H9 (cell line): ENCODE results near the gene ZNF765. TPM values are rescaled to one million over a fixed set of nuclear protein-coding genes. Genes with fewer than 3 reads are reported as not detected.
"Not testable (repeated sequence)": the region's sequence is repeated elsewhere in the genome, so short reads cannot be mapped to it uniquely, and the experiment has no call there.

Experiments
- DNase-seq: peaks from one replicate; pipeline ENCODE4 v3.0.0-alpha.2; 2017
- H2AFZ ChIP-seq: one replicate; pipeline ENCODE4 v1.6.1; 2013; ENCODE audit warnings: mild to moderate bottlenecking, low read length, control low read depth, moderate library complexity
- H2AK5ac ChIP-seq: 2 replicates; pipeline ENCODE4 v1.6.1; 2013; ENCODE audit warnings: low read length, control low read depth, mixed read lengths; ENCODE audit not compliant: insufficient read length
- H2BK120ac ChIP-seq: one replicate; pipeline ENCODE4 v1.6.1; 2013; ENCODE audit warnings: low read depth, mild to moderate bottlenecking, low read length, control low read depth, inconsistent platforms; ENCODE audit not compliant: poor library complexity, severe bottlenecking
- H2BK12ac ChIP-seq: 2 replicates; pipeline ENCODE4 v1.6.1; 2013; ENCODE audit warnings: low read length, control low read depth, mixed read lengths, low read depth; ENCODE audit not compliant: insufficient read length
- H2BK15ac ChIP-seq: 2 replicates; pipeline ENCODE4 v1.6.1; 2013; ENCODE audit warnings: low read depth, low read length, control low read depth
- H2BK20ac ChIP-seq: one replicate; pipeline ENCODE4 v1.6.1; 2013; ENCODE audit warnings: low read depth, mild to moderate bottlenecking, low read length, control low read depth, inconsistent platforms; ENCODE audit not compliant: poor library complexity, severe bottlenecking
- H2BK5ac ChIP-seq: 2 replicates; pipeline ENCODE4 v1.6.1; 2013; ENCODE audit warnings: low read length, control low read depth, mixed read lengths; ENCODE audit not compliant: insufficient read length
- H3K14ac ChIP-seq: 2 replicates; pipeline ENCODE4 v1.6.1; 2013; ENCODE audit warnings: low read length, control low read depth; ENCODE audit not compliant: insufficient read depth
- H3K18ac ChIP-seq: 2 replicates; pipeline ENCODE4 v1.6.1; 2013; ENCODE audit warnings: low read depth, mild to moderate bottlenecking, mixed read lengths, low read length, control low read depth; ENCODE audit not compliant: insufficient read length
- H3K23ac ChIP-seq: 2 replicates; pipeline ENCODE4 v1.6.1; 2013; ENCODE audit warnings: low read length, control low read depth, mixed read lengths, low read depth; ENCODE audit not compliant: insufficient read length
- H3K23me2 ChIP-seq: 2 replicates; pipeline ENCODE4 v1.6.1; 2013; ENCODE audit warnings: low read depth, mild to moderate bottlenecking, mixed read lengths, low read length, control low read depth; ENCODE audit not compliant: insufficient read length, poor library complexity, severe bottlenecking
- H3K27ac ChIP-seq: 2 replicates; pipeline ENCODE4 v1.5.1; 2013; ENCODE audit warnings: low read length, control low read depth, mixed read lengths, low read depth; ENCODE audit not compliant: insufficient read length
- H3K27me3 ChIP-seq: 2 replicates; pipeline ENCODE4 v1.6.1; 2013; ENCODE audit warnings: low read length, control low read depth, inconsistent platforms; ENCODE audit not compliant: insufficient read depth
- H3K4ac ChIP-seq: 2 replicates; pipeline ENCODE4 v1.6.1; 2013; ENCODE audit warnings: low read depth, mild to moderate bottlenecking, control low read depth, inconsistent platforms, low read length, moderate library complexity
- H3K4me1 ChIP-seq: 2 replicates; pipeline ENCODE4 v1.6.1; 2013; ENCODE audit warnings: low read length, control low read depth, inconsistent platforms; ENCODE audit not compliant: insufficient read depth
- H3K4me2 ChIP-seq: 2 replicates; pipeline ENCODE4 v1.6.1; 2013; ENCODE audit warnings: low read length, control low read depth, mixed read lengths; ENCODE audit not compliant: insufficient read length, insufficient read depth
- H3K56ac ChIP-seq: 2 replicates; pipeline ENCODE4 v1.6.1; 2013; ENCODE audit warnings: low read depth, mild to moderate bottlenecking, mixed read lengths, low read length, control low read depth; ENCODE audit not compliant: insufficient read length
- H3K79me1 ChIP-seq: 2 replicates; pipeline ENCODE4 v1.6.1; 2013; ENCODE audit warnings: low read depth, mild to moderate bottlenecking, moderate library complexity, low read length, control low read depth, inconsistent platforms; ENCODE audit not compliant: insufficient read depth, poor library complexity, severe bottlenecking
- H3K79me2 ChIP-seq: 2 replicates; pipeline ENCODE4 v1.6.1; 2013; ENCODE audit warnings: low read length, control low read depth, inconsistent platforms; ENCODE audit not compliant: insufficient read depth
- H3K9ac ChIP-seq: 2 replicates; pipeline ENCODE4 v1.6.1; 2013; ENCODE audit warnings: low read length, control low read depth, mixed read lengths; ENCODE audit not compliant: insufficient read length; ENCODE audit errors: extremely low read depth
- H3K9me3 ChIP-seq: one replicate; pipeline ENCODE4 v1.6.1; 2013; ENCODE audit warnings: low read depth, low read length, inconsistent platforms; ENCODE audit not compliant: control insufficient read depth
- H3T11ph ChIP-seq: one replicate; pipeline ENCODE4 v1.6.1; 2013; ENCODE audit warnings: mild to moderate bottlenecking, low read length, control low read depth, inconsistent platforms
- H4K20me1 ChIP-seq: one replicate; pipeline ENCODE4 v1.6.1; 2013; ENCODE audit not compliant: control insufficient read depth, insufficient read length, insufficient read depth
- H4K5ac ChIP-seq: 2 replicates; pipeline ENCODE4 v1.6.1; 2013; ENCODE audit warnings: low read depth, mild to moderate bottlenecking, mixed read lengths, low read length, control low read depth; ENCODE audit not compliant: insufficient read length
- H4K8ac ChIP-seq: replicated peaks from 2 replicates; pipeline ENCODE4 v1.6.1; 2013; ENCODE audit warnings: low read length, control low read depth, mixed read lengths, low read depth; ENCODE audit not compliant: insufficient read length
- H4K91ac ChIP-seq: 2 replicates; pipeline ENCODE4 v1.6.1; 2013; ENCODE audit warnings: low read depth, mild to moderate bottlenecking, moderate library complexity, mixed read lengths, low read length, control low read depth; ENCODE audit not compliant: insufficient read length
- H3K27ac Mint-ChIP-seq, 3 experiments: 2 replicates in 2 of 3; 3 replicates in 1 of 3; pipeline ENCODE4 v1.8.0; 2020 to 2021; ENCODE audit warnings: mixed read lengths in 3 of 3, mild to moderate bottlenecking in 1 of 3, moderate library complexity in 1 of 3
- H3K27me3 Mint-ChIP-seq: 2 replicates; pipeline ENCODE4 v1.8.0; 2021; ENCODE audit warnings: low read depth, mild to moderate bottlenecking, moderate library complexity, mixed read lengths
- H3K36me3 Mint-ChIP-seq, 3 experiments: 2 replicates in 2 of 3; 3 replicates in 1 of 3; pipeline ENCODE4 v1.8.0; 2020 to 2021; ENCODE audit warnings: low read depth in 3 of 3, mixed read lengths in 3 of 3; ENCODE audit not compliant: insufficient read depth in 1 of 3
- H3K4me1 Mint-ChIP-seq, 2 experiments: 2 replicates each; pipeline ENCODE4 v1.8.0; 2020; ENCODE audit warnings: mixed read lengths in 2 of 2
- H3K4me3 Mint-ChIP-seq, 2 experiments: 2 replicates in 1 of 2; 3 replicates in 1 of 2; pipeline ENCODE4 v1.8.0; 2020 to 2021; ENCODE audit warnings: mild to moderate bottlenecking in 2 of 2, mixed read lengths in 2 of 2, moderate library complexity in 1 of 2
- H3K9me3 Mint-ChIP-seq, 2 experiments: 2 replicates in 1 of 2; 3 replicates in 1 of 2; pipeline ENCODE4 v1.8.0; 2020; ENCODE audit warnings: mild to moderate bottlenecking in 2 of 2, mixed read lengths in 2 of 2, moderate library complexity in 1 of 2
- CTCF ChIP-seq: fragments of 200-600 bp; sonication (generic); conservative IDR thresholded peaks from 3 replicates; pipeline ENCODE4 v1.8.0; 2021; ENCODE audit warnings: antibody characterized with exemption, mild to moderate bottlenecking
- WGBS: extraction: QIAGEN DNeasy Blood & Tissue Kit; methylation state at CpG from one replicate; pipeline ENCODE4 v1.1.7; 2013; ENCODE audit warnings: missing lambda C conversion rate, low lambda C conversion rate, mixed read lengths; ENCODE audit not compliant: insufficient read length; ENCODE audit errors: extremely low coverage; 5-methylcytosine and 5-hydroxymethylcytosine counted together
- total RNA-seq: library from RNA; stranded (reverse); gene quantifications from 2 replicates; pipeline ENCODE4 v1.2.1, GENCODE V29; 2021

ZNF765 gene
- total RNA-seq, 1 experiment from 2014 or later = 20.4 TPM

GRCh38 chr19:53396525-53396868 is 1.5 kb downstream of the ZNF765 start:
- Histone ChIP-seq H3K4ac (no peak overlapping the region), H2BK15ac (no peak overlapping the region), H3K23me2 (peaks cover 12% of the 10 kb centered on the region), H4K5ac (no peak overlapping the region), H2AK5ac (no peak overlapping the region), H2AFZ (no peak overlapping the region), H3K9ac (no peak overlapping the region), H3K79me2 (no peaks in the 10 kb centered on the region), H2BK120ac (no peak overlapping the region), H3K79me1 (no peaks in the 10 kb centered on the region), H3K9me3 (no peaks in the 10 kb centered on the region), H2BK12ac (no peak overlapping the region), H3K4me2 (peak overlapping the region; percentile 53), H2BK5ac (no peak overlapping the region), H3K27me3 (no peaks in the 10 kb centered on the region), H3K14ac (no peak overlapping the region), H3K18ac (no peak overlapping the region), H4K8ac (no peak overlapping the region), H4K91ac (no peak overlapping the region), H3K27ac (no peak overlapping the region), H3K56ac (no peak overlapping the region), H3T11ph (no peak overlapping the region), H3K4me1 (no peaks in the 10 kb centered on the region; the same call in 1 of the 2 replicates), H2BK20ac (no peak overlapping the region), H4K20me1 (no peaks in the 10 kb centered on the region), H3K23ac (no peak overlapping the region)
- DNase-seq = no peak
- no peak for TF ChIP-seq CTCF
- no peak overlapping the region for H3K27ac Mint-ChIP-seq
- peaks cover 21 to 29% (median 29%) of the 10 kb centered on the region in 3 experiments for H3K36me3 Mint-ChIP-seq
- H3K4me3 Mint-ChIP-seq = peak overlapping the region; percentile 97 to 99
- H3K4me1 Mint-ChIP-seq = peaks cover 28 to 29% of the 10 kb centered on the region in 2 experiments
- WGBS = no CpG with 5 or more reads among the region's 1 CpG
- H3K9me3 Mint-ChIP-seq = no peaks in the 10 kb centered on the region
- no peaks in the 10 kb centered on the region; the same call in 1 of the 2 replicates for H3K27me3 Mint-ChIP-seq

- H3K9ac ChIP-seq, DNase-seq, H3K14ac ChIP-seq, H2BK120ac ChIP-seq, H3K4me1 ChIP-seq, H2AK5ac ChIP-seq, H4K20me1 ChIP-seq, H3K23ac ChIP-seq, H4K5ac ChIP-seq, H4K91ac ChIP-seq, H3K27me3 Mint-ChIP-seq, H3K9me3 Mint-ChIP-seq, H2AFZ ChIP-seq, H2BK20ac ChIP-seq, H2BK5ac ChIP-seq, H3T11ph ChIP-seq, H3K4me2 ChIP-seq, H3K4ac ChIP-seq, H3K56ac ChIP-seq, H3K79me2 ChIP-seq, H3K79me1 ChIP-seq, H2BK15ac ChIP-seq, H4K8ac ChIP-seq, H3K9me3 ChIP-seq, H3K27me3 ChIP-seq, H3K27ac Mint-ChIP-seq, H3K18ac ChIP-seq, H3K4me3 Mint-ChIP-seq, H3K27ac ChIP-seq, H2BK12ac ChIP-seq: not testable (repeated sequence)
- no CpG with 5 or more reads among the region's 1 CpG for WGBS
- H3K4me1 Mint-ChIP-seq = peaks cover 25 to 28% of the 10 kb centered on the region in 2 experiments
- peaks cover 36 to 43% (median 43%) of the 10 kb centered on the region in 3 experiments for H3K36me3 Mint-ChIP-seq
- H3K23me2 ChIP-seq = peaks cover 12% of the 10 kb centered on the region
These were observed 3.0 kb downstream of the ZNF765 start for GRCh38 chr19:53397918-53398317.
